Fibroblast of skin of back (primary cell): ENCODE results near the gene ZNF496.
"Not testable (repeated sequence)": the region's sequence is repeated elsewhere in the genome, so short reads cannot be mapped to it uniquely, and the experiment has no call there.

Source experiments
- DNase-seq: peaks from one replicate; pipeline ENCODE4 v3.0.0-alpha.2; 2013

Gene ZNF496

GRCh38 chr1:247291833-247292561 lies 39.7 kb downstream of the ZNF496 start:
- DNase-seq, result no peak

- DNase-seq, result no peak
Observed at GRCh38 chr1:247291161-247291560, 40.5 kb downstream of the ZNF496 start.

- no peak for DNase-seq
Observed at GRCh38 chr1:247290576-247290975, 41.1 kb downstream of the ZNF496 start.

- DNase-seq, result not testable (repeated sequence)
Observed at GRCh38 chr1:247289274-247289892, 42.3 kb downstream of the ZNF496 start.

GRCh38 chr1:247288341-247288740 lies 43.3 kb downstream of the ZNF496 start:
- no peak for DNase-seq

GRCh38 chr1:247287460-247287859 lies 44.2 kb downstream of the ZNF496 start:
- no peak for DNase-seq

- no peak for DNase-seq
Observed at GRCh38 chr1:247286134-247286670, 45.5 kb downstream of the ZNF496 start.

GRCh38 chr1:247281001-247281574 lies 50.6 kb downstream of the ZNF496 start:
- peak; percentile 17 for DNase-seq

GRCh38 chr1:247277191-247277590 lies 54.5 kb downstream of the ZNF496 start:
- no peak for DNase-seq

GRCh38 chr1:247274605-247275256 lies 56.9 kb downstream of the ZNF496 start:
- no peak for DNase-seq

- no peak for DNase-seq
Observed at GRCh38 chr1:247273013-247273412, 58.7 kb downstream of the ZNF496 start.

GRCh38 chr1:247270003-247270402 lies 61.7 kb downstream of the ZNF496 start:
- no peak for DNase-seq

- DNase-seq, result no peak
Observed at GRCh38 chr1:247269133-247269532, 62.5 kb downstream of the ZNF496 start.

GRCh38 chr1:247268390-247269045 lies 63.1 kb downstream of the ZNF496 start:
- DNase-seq, result no peak

- DNase-seq, result peak; percentile 15
Observed at GRCh38 chr1:247266053-247266452, 65.6 kb downstream of the ZNF496 start.

- not testable (repeated sequence) for DNase-seq
Observed at GRCh38 chr1:247255772-247256171, 75.9 kb downstream of the ZNF496 start, which contains the start of gene VN1R5. Gene VN1R5, plus strand, starts transcription at chr1:247256072.

- DNase-seq, result no peak
Observed at GRCh38 chr1:247247568-247247967, 84.1 kb downstream of the ZNF496 start.
